Ureter (tissue), 1 donor: ENCODE results near the gene DNM1. TPM values are rescaled to one million over a fixed set of nuclear protein-coding genes. Genes with fewer than 3 reads are reported as not detected.

ENCODE experiments used
- DNase-seq: peaks from one replicate; pipeline ENCODE4 v3.0.0-alpha.2; 2020; ENCODE audit warnings: low spot score
- total RNA-seq: library from RNA; stranded (reverse); gene quantifications from one replicate; pipeline ENCODE4 v1.2.4, GENCODE V29; 2023
- donor health status: DM: yes; HTN: yes; CAD: no.

DNM1 gene
- total RNA-seq, 1 donor from 2014 or later: 31.4 TPM

- DNase-seq: no peak
Observed at GRCh38 chr9:128205296-128205944, 2.2 kb downstream of the DNM1 start.

GRCh38 chr9:128206484-128206883, 3.3 kb downstream of the DNM1 start:
- DNase-seq: no peak

- no peak for DNase-seq
Observed at GRCh38 chr9:128206916-128207910, 4.0 kb downstream of the DNM1 start.

- DNase-seq: no peak
Observed at GRCh38 chr9:128208386-128208785, 5.2 kb downstream of the DNM1 start.

- no peak for DNase-seq
Observed at GRCh38 chr9:128208946-128209669, 5.9 kb downstream of the DNM1 start.

GRCh38 chr9:128211186-128211980, 8.2 kb downstream of the DNM1 start:
- DNase-seq: no peak

GRCh38 chr9:128211981-128212281, 8.8 kb downstream of the DNM1 start:
- DNase-seq: no peak

GRCh38 chr9:128213746-128214497, 10.7 kb downstream of the DNM1 start:
- DNase-seq: no peak

GRCh38 chr9:128214571-128215490, 11.7 kb downstream of the DNM1 start:
- no peak for DNase-seq

GRCh38 chr9:128215491-128216409, 12.6 kb downstream of the DNM1 start:
- DNase-seq: no peak

- no peak for DNase-seq
Observed at GRCh38 chr9:128216781-128217553, 13.8 kb downstream of the DNM1 start.

- DNase-seq: no peak
Observed at GRCh38 chr9:128218172-128218517, 15.0 kb downstream of the DNM1 start.

- DNase-seq: peak; percentile 97
Observed at GRCh38 chr9:128218518-128219389, 15.6 kb downstream of the DNM1 start.

GRCh38 chr9:128219831-128220230, 16.7 kb downstream of the DNM1 start:
- DNase-seq: no peak

- DNase-seq: no peak
Observed at GRCh38 chr9:128222026-128222425, 18.8 kb downstream of the DNM1 start.

- DNase-seq: no peak
Observed at GRCh38 chr9:128222880-128223670, 19.9 kb downstream of the DNM1 start.
